NOMO-1 treated with DMSO at 0.1 percent for 48 hours (cell line): ENCODE results near the gene ACTR1A.
A peak's percentile ranks its signal among the peaks of the same experiment; 100 is the strongest.
"Not testable (repeated sequence)": the region's sequence is repeated elsewhere in the genome, so short reads cannot be mapped to it uniquely, and the experiment has no call there.

ENCODE experiments used
- DNase-seq: peaks from one replicate; lab custom pipeline; 2025; ENCODE audit not compliant: unreplicated experiment; lab: John Stamatoyannopoulos, UW

Gene ACTR1A

GRCh38 chr10:102455893-102456471, 46.5 kb downstream of the ACTR1A start:
- DNase-seq, result peak; percentile 27

GRCh38 chr10:102454662-102455487, 47.6 kb downstream of the ACTR1A start:
- DNase-seq, result not testable (repeated sequence)

DNA sequence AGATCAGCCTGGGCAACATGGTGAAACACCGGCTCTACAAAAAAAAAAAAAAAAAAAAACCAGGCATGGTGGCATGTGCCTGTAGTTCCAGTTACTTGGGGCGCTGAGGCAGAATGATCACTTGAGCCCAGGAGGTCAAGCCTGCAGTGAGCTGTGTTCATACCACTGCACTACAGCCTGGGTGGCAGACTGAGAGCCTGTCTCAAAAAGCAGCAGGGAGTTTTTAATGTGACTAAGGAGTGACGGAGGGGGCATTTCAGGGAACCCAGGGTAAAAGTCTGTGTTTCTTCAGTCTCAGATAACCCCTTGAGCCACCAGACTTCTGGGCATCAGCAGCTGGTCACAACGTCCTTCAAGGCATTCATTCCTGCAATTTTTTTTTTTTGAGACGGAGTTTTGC, 49.0 kb downstream of the ACTR1A start:
- DNase-seq, result no peak

GRCh38 chr10:102452672-102453340, 49.7 kb downstream of the ACTR1A start:
- DNase-seq, result peak; percentile 67

DNA sequence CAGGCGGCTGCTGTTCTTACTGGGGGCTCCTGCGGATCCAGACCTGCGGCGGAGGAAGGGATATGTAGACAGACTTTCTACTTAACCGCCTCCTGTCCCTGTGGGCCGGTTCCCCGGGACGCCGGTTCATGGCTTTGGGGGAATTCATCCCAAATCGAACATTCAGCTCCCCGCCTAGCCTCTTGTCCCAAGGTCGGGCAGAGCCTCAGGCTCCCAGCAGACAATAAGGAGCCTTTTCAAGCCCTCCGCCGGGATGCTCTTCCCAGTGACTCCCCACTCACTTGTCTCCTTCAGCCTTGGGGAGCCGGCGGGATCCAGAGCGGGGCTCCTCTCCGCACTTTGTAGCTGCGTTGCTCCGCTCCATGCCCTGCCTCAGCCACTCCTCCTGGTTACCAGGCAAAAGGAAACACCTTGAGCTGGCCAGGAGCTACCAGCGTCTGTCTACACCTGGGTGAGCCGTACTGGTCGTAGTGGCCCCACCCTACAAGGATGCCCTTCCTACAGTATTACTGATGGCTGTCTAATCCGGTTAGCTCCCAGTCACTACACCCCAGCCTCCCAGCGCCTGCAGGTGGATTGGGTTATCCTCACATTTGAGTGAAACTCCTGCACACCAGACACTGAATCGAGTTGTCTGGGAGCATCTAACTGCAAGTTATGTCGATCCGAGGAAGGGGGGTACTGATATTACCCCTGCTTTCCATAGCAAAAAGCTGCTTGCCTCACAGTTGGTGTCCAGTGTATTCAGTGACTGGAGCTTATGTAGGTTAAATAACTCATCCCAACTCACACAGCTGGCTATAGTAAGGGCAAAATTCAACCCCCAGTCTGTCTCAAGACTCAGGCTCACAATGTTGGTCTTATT, 51.2 kb downstream of the ACTR1A start, which contains the start of gene C10orf95:
Gene C10orf95, minus strand, starts transcription at position 439 of the 865 bp plus-strand sequence. CDS start 450 bp downstream, outside the sequence.
- no peak for DNase-seq

GRCh38 chr10:102450374-102451104, 52.0 kb downstream of the ACTR1A start:
- DNase-seq, result peak; percentile 83

DNA sequence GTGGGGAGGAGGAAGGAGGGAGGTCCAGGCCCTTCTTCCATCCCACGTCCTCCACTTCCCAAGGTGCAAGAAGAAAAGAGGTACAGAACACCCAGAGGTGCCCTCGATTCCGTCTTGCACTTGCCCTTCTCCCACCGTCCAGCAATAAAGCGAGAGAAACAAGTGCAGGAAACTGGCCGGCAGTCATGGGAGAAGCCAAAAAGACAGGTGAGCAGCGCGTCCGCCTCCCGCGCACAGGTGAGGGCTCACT, 52.5 kb downstream of the ACTR1A start:
- DNase-seq, result no peak

DNA sequence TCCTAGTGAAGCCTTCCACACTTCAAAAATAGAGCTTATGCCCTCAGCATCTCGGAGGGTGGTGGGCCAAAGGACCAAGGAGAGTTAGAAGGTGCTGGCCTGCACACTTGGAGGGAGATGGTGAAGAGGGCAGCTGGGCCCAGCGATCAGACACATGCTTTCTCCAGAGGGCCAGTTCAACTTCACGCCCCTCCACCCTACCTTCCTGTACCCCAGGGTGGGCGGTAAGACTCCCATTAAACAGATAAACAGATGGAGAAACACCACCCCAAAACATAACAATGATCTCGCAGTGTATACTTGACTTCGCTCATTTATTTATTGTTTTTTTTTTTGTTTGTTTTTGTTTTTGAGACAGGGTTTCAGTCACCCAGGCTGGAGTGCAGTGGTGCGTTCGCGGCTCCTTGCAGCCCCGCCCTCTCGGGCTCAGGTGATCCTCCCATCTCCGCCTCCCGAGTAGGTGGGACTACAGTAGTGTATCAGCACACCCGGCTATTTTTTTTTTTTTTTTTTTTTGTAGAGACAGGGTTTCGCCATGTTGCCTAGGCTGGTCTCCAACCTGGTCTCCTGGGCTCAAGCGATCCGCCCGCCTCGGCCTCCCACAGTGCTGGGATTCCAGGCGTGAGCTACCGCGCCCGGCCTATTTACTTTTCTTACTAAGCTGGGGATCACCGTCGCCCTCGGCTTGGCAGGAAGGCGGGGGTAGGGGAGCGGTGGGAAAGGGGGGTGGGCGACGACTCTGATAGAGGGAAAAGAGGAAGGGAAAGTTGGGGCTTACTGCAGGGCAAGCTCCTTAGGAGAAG, 53.0 kb downstream of the ACTR1A start:
- peak; percentile 71 for DNase-seq

DNA sequence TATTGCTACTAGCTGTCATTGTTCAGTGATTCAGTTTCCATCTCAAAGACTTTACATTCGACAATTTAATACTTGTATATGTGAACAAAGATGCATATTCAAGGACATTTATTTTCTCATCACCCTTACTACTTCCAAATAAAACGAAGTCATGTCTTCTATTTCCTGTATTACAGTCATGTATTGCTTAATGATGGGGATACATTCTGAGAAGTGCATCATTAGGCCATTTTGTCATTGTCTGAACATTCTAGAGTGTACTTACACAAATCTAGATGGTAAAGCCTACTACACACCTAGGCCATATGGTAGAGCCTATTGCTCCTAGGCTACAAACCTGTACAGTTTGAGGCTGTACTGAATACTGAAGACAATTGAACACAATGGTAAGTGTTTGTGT, 57.7 kb downstream of the ACTR1A start:
- no peak for DNase-seq

DNA sequence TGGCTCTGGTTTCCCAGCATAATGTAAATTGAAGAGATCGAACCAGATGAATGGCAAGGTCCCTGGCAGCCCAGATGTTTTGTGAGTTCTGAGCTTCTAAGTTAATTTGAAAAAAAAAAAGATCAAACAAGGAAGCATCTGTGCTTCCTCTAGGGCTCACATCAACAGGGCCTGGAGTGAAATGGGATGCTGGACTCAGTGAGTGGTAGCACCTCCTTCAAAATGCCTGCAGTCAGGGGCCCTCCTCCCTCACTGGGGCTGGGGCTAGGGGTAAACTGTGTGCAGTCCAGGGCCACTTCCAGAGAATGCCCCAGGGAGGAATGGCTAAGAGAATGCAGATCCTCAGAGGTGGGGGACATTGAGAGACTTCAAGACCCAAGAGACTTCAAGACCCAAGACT, 64.1 kb downstream of the ACTR1A start:
- DNase-seq, result no peak

DNA sequence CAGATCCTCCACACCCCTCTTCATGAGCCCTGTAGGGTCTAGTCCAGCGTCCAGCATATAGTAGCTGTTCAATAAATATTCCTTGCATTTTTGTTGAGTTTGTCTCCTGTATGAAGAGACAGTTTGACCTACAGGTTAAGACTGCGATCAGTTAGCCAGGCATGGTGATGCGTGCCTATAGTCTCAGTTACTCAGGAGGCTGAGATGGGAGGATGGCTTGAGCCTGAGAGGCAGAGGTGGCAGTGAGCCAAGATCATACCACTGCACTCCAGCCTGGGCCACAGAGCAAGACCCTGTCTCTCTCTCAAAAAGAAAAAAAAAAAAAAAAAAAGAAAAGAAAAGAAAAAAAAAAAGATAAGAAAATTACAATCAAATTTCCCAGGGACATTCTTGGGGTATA, 65.0 kb downstream of the ACTR1A start:
- no peak for DNase-seq

DNA sequence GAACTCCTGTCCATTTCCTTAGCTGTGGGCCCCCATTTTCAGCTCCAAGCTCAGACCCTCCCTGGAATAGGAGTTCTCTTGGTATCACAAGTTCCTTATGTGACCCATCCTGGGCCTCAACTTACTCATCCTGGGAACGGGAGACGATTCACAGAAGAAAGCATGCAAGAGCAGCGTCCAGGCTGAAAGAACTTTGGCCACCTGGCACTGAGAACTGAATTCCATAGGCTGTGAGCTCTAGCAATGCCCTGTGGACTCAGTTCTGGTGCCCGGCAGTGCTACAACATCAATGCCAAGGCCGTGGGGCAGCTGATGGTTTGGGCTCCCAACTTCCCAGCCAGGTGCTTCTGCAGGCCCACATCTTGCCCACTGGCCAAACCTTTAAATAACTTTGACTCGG, 66.2 kb downstream of the ACTR1A start:
- DNase-seq, result no peak

GRCh38 chr10:102435529-102436233, 66.8 kb downstream of the ACTR1A start:
- DNase-seq, result no peak

- no peak for DNase-seq
Observed at GRCh38 chr10:102435133-102435497, 67.4 kb downstream of the ACTR1A start.

DNA sequence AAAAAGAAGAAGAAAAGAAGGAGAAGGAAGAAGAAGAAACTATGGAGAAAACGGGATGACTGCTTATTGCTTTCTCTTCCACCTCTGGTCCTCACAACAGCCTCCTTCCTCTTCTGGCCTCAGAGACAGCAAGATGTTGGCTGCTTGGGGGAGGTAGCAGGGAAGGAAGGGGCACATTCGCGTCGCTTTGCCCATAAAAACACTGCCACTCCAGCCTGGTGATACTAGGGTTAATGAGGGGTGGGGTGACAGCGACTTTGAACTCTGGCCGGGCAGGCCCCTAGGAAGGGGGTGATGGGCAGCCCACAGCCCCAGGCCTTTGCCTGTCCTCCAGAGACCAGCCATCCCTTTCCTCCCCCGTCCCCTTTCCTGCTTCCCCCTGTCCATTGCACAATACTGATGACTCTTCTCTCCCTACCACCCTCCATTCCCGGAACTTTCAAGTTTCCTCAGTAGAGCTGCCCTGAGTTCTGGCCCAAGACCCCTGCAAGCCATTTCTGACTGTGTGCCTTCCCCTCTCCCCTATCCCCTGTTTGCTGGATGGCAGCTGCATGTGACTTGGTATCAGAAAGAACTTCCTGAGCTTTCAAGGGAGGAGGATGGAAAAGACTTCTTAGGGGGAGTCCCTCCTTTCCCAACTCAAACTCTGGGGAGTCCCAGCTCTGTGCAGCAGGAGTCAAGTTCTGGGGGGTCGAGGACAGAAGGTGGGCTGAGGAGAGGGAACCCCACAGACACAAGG, 67.9 kb downstream of the ACTR1A start:
- no peak for DNase-seq

DNA sequence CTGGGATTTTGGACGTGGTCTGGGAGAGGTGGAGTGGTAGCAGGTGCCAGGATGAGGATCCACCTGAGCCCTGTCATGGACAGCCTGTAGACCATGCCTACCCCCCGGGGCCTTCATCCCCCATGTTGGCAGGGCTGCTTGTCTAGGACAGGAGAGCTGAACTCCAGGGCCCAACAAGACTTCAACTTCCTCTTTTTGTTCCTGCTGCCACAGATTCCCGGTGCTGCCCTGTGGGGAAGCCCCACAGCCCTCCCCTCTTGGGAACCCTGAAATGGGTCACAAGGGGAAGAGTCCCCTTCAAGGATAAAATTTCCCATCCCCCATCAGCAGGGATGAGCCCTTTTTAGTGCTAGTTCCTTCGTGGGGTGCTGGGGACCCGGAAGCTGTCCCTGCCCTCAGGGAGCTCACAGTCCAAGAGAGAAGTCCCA, 68.9 kb downstream of the ACTR1A start:
- peak; percentile 26 for DNase-seq

GRCh38 chr10:102432162-102432950, 70.2 kb downstream of the ACTR1A start, which contains the start of gene CUEDC2:
Gene CUEDC2, minus strand, starts transcription at chr10:102432574. Its CDS starts 7,386 bp downstream, at chr10:102425188.
- peak; percentile 98 for DNase-seq
